T-cell (primary cell): ENCODE results near the gene FLVCR2. TPM values are rescaled to one million over a fixed set of nuclear protein-coding genes. Genes with fewer than 3 reads are reported as not detected.
"Not testable (repeated sequence)": the region's sequence is repeated elsewhere in the genome, so short reads cannot be mapped to it uniquely, and the experiment has no call there.

ENCODE experiments used
- ATAC-seq, 4 experiments: fragments of 200-7000 bp in 3 of 4; fragments of 150-1000 bp in 1 of 4; cut with Tn5 transposase; replicated peaks in 1 of 4; 1 replicate in 3 of 4; 2 replicates in 1 of 4; pipeline ENCODE4 v1.10.0; 2021; ENCODE audit warnings: moderate library complexity in 3 of 4, mild to moderate bottlenecking in 2 of 4, moderate number of reproducible peaks in 1 of 4
- CTCF ChIA-PET, 2 donors: fragments of 300-600 bp; sonication (Branson Sonifier 250); formaldehyde crosslinking; loops; one replicate each; lab custom pipeline; 2022; ENCODE audit warnings: antibody characterized with exemption in 2 of 2; lab: Charles Lee
- POLR2A ChIA-PET, 2 donors: fragments of 300-600 bp; sonication (Branson Sonifier 250); formaldehyde crosslinking; loops; one replicate each; lab custom pipeline; 2022; ENCODE audit warnings: antibody characterized with exemption in 2 of 2; lab: Charles Lee
- DNase-seq, 35 experiments: peaks; one replicate each; pipeline versions ENCODE4 v3.0.0 to v3.0.0-alpha.2; 2013 to 2023
- H3K27ac ChIP-seq: one replicate; pipeline ENCODE4 v1.5.1; 2013; ENCODE audit warnings: low read length
- H3K27me3 ChIP-seq, 2 experiments: replicated peaks in 1 of 2; 1 replicate in 1 of 2; 2 replicates in 1 of 2; pipeline versions ENCODE4 v1.6.1 to v1.7.0; 2013; ENCODE audit warnings: low read length in 1 of 2, mixed read lengths in 1 of 2; ENCODE audit not compliant: control insufficient read depth in 2 of 2, insufficient read depth in 2 of 2; ENCODE audit errors: extremely low read depth in 1 of 2
- H3K36me3 ChIP-seq, 2 donors: 1 replicate in 1 of 2; 2 replicates in 1 of 2; pipeline versions ENCODE4 v1.6.1 to v1.7.0; 2013; ENCODE audit warnings: low read length in 1 of 2; ENCODE audit not compliant: control insufficient read depth in 2 of 2, insufficient read depth in 1 of 2; ENCODE audit errors: extremely low read depth in 1 of 2
- H3K4me1 ChIP-seq, 2 experiments: 1 replicate in 1 of 2; 2 replicates in 1 of 2; pipeline versions ENCODE4 v1.6.1 to v1.7.0; 2013; ENCODE audit warnings: low read length in 2 of 2, mixed read lengths in 1 of 2; ENCODE audit not compliant: insufficient read depth in 2 of 2, control insufficient read depth in 1 of 2; ENCODE audit errors: extremely low read depth in 1 of 2
- H3K4me3 ChIP-seq, 2 donors: 1 replicate in 1 of 2; 2 replicates in 1 of 2; pipeline versions ENCODE4 v1.5.1 to v1.7.0; 2013; ENCODE audit warnings: mild to moderate bottlenecking in 2 of 2, low read length in 1 of 2, moderate library complexity in 1 of 2; ENCODE audit not compliant: control insufficient read depth in 1 of 2; ENCODE audit errors: extremely low read depth in 1 of 2
- H3K9me3 ChIP-seq: 2 replicates; pipeline ENCODE4 v1.7.0; 2013
- H3K27ac Mint-ChIP-seq, 2 donors: one replicate each; pipeline ENCODE4 v1.8.0; 2020 to 2021; ENCODE audit warnings: mild to moderate bottlenecking in 2 of 2, mixed read lengths in 2 of 2
- H3K27me3 Mint-ChIP-seq, 2 donors: one replicate each; pipeline ENCODE4 v1.8.0; 2021 to 2022; ENCODE audit warnings: mixed read lengths in 2 of 2
- H3K36me3 Mint-ChIP-seq: one replicate; pipeline ENCODE4 v1.8.0; 2021; ENCODE audit warnings: mixed read lengths
- H3K4me1 Mint-ChIP-seq, 3 donors: one replicate each; pipeline ENCODE4 v1.8.0; 2020 to 2022; ENCODE audit warnings: mixed read lengths in 3 of 3, mild to moderate bottlenecking in 1 of 3
- H3K4me3 Mint-ChIP-seq, 3 donors: one replicate each; pipeline ENCODE4 v1.8.0; 2020 to 2022; ENCODE audit warnings: mild to moderate bottlenecking in 3 of 3, mixed read lengths in 3 of 3, moderate library complexity in 3 of 3
- H3K9me3 Mint-ChIP-seq, 3 donors: one replicate each; pipeline ENCODE4 v1.8.0; 2020 to 2022; ENCODE audit warnings: mixed read lengths in 3 of 3
- WGBS: methylation state at CpG from one replicate; pipeline ENCODE4 v1.1.5; 2013; ENCODE audit warnings: missing lambda C conversion rate; ENCODE audit not compliant: insufficient coverage; 5-methylcytosine and 5-hydroxymethylcytosine counted together
- total RNA-seq, 35 experiments: library from RNA in 6 of 35; stranded (reverse) in 6 of 35; fragments of 120-200 nt in 1 of 35; gene quantifications; one replicate each; pipeline versions ENCODE4 v1.2.1 to v1.2.4 and lab custom pipeline; 2013 to 2026

The FLVCR2 gene
- total RNA-seq, 5 donors from 2014 or later (not counting 1 experiment from before 2014, with no cell fraction given), result 1.1 to 7.1 (median 3.1) TPM

GRCh38 chr14:75589931-75590330 lies 11.5 kb downstream of the FLVCR2 start:
- no peak overlapping the region for H3K4me3 ChIP-seq
- WGBS, result 93% methylated on average over 6 of the region's 6 CpGs
- H3K9me3 ChIP-seq, result no peaks in the 10 kb centered on the region
- no peaks in the 10 kb centered on the region for H3K9me3 Mint-ChIP-seq
- CTCF ChIA-PET, result interaction anchor here in 1 of 2 donors (1.3 kb wide), 1 partner anchor 12 kb away, joined by 4 read pairs; no protein-coding TSS in a partner anchor
- H3K27ac Mint-ChIP-seq, result no peak overlapping the region
- no peaks in the 10 kb centered on the region for H3K27me3 Mint-ChIP-seq
- POLR2A ChIA-PET, result interaction anchor here in 1 of 2 donors (0.6 kb wide), 1 partner anchor 22 kb away, joined by 3 read pairs; no protein-coding TSS in a partner anchor
- no peaks in the 10 kb centered on the region for H3K4me1 ChIP-seq
- ATAC-seq (no peak), DNase-seq (no peak)
- H3K36me3 Mint-ChIP-seq, result no peaks in the 10 kb centered on the region
- H3K4me3 Mint-ChIP-seq, result no peak overlapping the region
- H3K27me3 ChIP-seq, result peaks cover 0 to 2% of the 10 kb centered on the region in 2 experiments
- no peak overlapping the region for H3K27ac ChIP-seq
- no peaks in the 10 kb centered on the region for H3K36me3 ChIP-seq
- no peaks in the 10 kb centered on the region for H3K4me1 Mint-ChIP-seq

GRCh38 chr14:75591331-75591946 lies 13.0 kb downstream of the FLVCR2 start:
- H3K9me3 Mint-ChIP-seq, result no peaks in the 10 kb centered on the region
- no peaks in the 10 kb centered on the region for H3K4me1 ChIP-seq
- no peaks in the 10 kb centered on the region for H3K36me3 ChIP-seq
- no peaks in the 10 kb centered on the region for H3K36me3 Mint-ChIP-seq
- H3K9me3 ChIP-seq, result no peaks in the 10 kb centered on the region
- 100% methylated on average over 1 of the region's 1 CpG for WGBS
- no peak overlapping the region for H3K27ac Mint-ChIP-seq
- DNase-seq (no peak), ATAC-seq (no peak)
- CTCF ChIA-PET, result no interaction called here
- no peak overlapping the region for H3K4me3 Mint-ChIP-seq
- no peak overlapping the region for H3K27ac ChIP-seq
- H3K27me3 ChIP-seq, result peaks cover 0 to 2% of the 10 kb centered on the region in 2 experiments
- POLR2A ChIA-PET, result no interaction called here
- no peak overlapping the region for H3K4me3 ChIP-seq
- no peaks in the 10 kb centered on the region for H3K27me3 Mint-ChIP-seq
- no peaks in the 10 kb centered on the region for H3K4me1 Mint-ChIP-seq

DNA sequence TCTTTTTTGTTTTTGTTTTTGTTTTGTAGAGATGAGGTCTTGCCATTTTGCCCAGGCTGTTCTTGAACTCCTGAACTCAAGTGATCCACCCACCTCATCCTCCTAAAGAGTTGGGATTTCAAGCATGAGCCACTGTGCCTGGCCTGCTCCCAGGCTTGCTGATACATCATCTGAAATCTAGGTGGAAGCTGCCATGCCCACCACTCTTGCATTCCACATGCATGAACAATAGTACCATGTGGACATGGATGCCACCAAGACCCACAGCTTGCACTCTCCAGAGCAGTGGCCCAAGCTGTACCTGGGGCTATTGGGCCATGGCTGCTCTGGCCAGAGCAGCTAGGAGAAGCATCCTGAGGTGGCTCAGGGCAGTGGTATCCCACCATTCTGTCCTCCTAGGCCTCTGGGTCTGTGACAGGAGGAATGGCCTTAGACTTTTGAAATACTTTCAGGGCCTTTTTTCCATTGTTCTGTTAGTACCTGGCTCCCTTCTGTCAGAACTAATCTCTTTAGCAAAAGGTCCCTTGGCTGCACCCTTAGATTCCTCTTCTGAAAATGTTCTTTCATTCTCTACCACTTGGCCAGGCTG lies 13.7 kb downstream of the FLVCR2 start:
- H3K27ac ChIP-seq, result no peak overlapping the region
- H3K4me3 Mint-ChIP-seq, result no peak overlapping the region
- H3K27ac Mint-ChIP-seq, result no peak overlapping the region
- H3K4me1 Mint-ChIP-seq, result no peaks in the 10 kb centered on the region
- no peaks in the 10 kb centered on the region for H3K4me1 ChIP-seq
- CTCF ChIA-PET, result no interaction called here
- no peaks in the 10 kb centered on the region for H3K36me3 ChIP-seq
- no peaks in the 10 kb centered on the region for H3K9me3 Mint-ChIP-seq
- H3K36me3 Mint-ChIP-seq, result no peaks in the 10 kb centered on the region
- H3K27me3 Mint-ChIP-seq, result no peaks in the 10 kb centered on the region
- H3K27me3 ChIP-seq, result peaks cover 0 to 2% of the 10 kb centered on the region in 2 experiments
- no peak overlapping the region for H3K4me3 ChIP-seq
- POLR2A ChIA-PET, result no interaction called here
- DNase-seq (no peak), ATAC-seq (no peak)
- H3K9me3 ChIP-seq, result no peaks in the 10 kb centered on the region

DNA sequence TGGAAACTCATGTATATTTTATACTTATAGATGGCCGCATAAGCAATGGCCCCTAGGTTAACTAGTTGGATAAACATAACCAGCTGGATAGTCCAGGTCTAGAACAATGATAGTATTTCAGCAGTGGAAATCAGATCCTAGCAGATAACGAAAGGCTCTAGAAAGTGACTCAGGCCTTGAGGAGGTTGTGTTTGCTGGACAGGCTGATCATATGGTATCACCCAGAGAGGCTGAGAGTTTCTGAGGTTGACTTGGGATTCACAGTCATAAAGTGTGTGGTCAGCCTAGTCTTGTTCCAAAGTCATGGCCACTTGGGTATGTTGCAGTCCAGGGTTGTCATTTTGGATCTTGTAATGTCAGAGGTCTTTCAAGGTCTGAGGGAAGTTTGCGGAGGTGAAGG lies 16.8 kb downstream of the FLVCR2 start:
- Mint-ChIP-seq H3K9me3 (no peaks in the 10 kb centered on the region), H3K27me3 (no peaks in the 10 kb centered on the region), H3K27ac (no peak overlapping the region), H3K4me1 (no peaks in the 10 kb centered on the region), H3K4me3 (no peak overlapping the region), H3K36me3 (no peaks in the 10 kb centered on the region)
- H3K9me3 ChIP-seq, result no peaks in the 10 kb centered on the region
- ATAC-seq (no peak), DNase-seq (no peak)
- ChIA-PET CTCF (no interaction called here), POLR2A (no interaction called here)
- H3K27me3 ChIP-seq, result no peaks in the 10 kb centered on the region
- 83% methylated on average over 1 of the region's 3 CpGs for WGBS
- H3K4me3 ChIP-seq, result no peak overlapping the region
- no peak overlapping the region for H3K27ac ChIP-seq
- no peaks in the 10 kb centered on the region for H3K36me3 ChIP-seq
- no peaks in the 10 kb centered on the region for H3K4me1 ChIP-seq

GRCh38 chr14:75597149-75597548 lies 18.7 kb downstream of the FLVCR2 start:
- Histone ChIP-seq H3K27ac (no peak overlapping the region), H3K27me3 (no peaks in the 10 kb centered on the region), H3K9me3 (no peaks in the 10 kb centered on the region), H3K4me3 (no peak overlapping the region), H3K36me3 (no peaks in the 10 kb centered on the region), H3K4me1 (no peaks in the 10 kb centered on the region)
- no peak for ATAC-seq
- Mint-ChIP-seq H3K27me3 (no peaks in the 10 kb centered on the region), H3K36me3 (no peaks in the 10 kb centered on the region), H3K27ac (no peak overlapping the region), H3K9me3 (no peaks in the 10 kb centered on the region), H3K4me3 (no peak overlapping the region), H3K4me1 (no peaks in the 10 kb centered on the region)
- ChIA-PET POLR2A (interaction anchor here in 1 of 2 donors (0.6 kb wide), 1 partner anchor 64 kb away, joined by 5 read pairs; the partner anchor contains the start of gene TTLL5), CTCF (interaction anchor here in 1 of 2 donors (0.5 kb wide), 1 partner anchor 59 kb away, joined by 4 read pairs; no protein-coding TSS in a partner anchor)
- no peak for DNase-seq
- WGBS, result no CpG with 5 or more reads among the region's 3 CpGs

DNA sequence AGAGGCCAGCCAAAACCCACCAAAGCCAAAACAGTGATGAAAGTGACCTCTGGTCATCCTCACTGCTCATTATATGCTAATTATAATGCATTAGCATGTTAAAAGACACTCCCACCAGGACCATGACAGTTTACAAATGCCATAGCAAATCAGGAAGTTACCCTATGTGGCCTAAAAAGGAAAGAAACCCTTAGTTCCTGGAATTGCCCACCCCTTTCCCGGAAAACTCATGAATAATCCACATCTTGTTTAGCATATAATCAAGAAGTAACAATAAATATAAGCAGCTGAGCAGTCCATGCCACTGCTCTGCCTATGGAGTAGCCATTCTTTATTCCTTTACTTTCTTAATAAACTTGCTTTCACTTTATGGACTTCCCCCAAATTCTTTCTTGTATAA lies 21.7 kb downstream of the FLVCR2 start:
- H3K27me3 Mint-ChIP-seq, ATAC-seq, H3K27me3 ChIP-seq, H3K4me1 ChIP-seq, H3K4me3 ChIP-seq, H3K9me3 Mint-ChIP-seq, CTCF ChIA-PET, H3K4me3 Mint-ChIP-seq, H3K9me3 ChIP-seq, H3K27ac Mint-ChIP-seq, DNase-seq, H3K36me3 ChIP-seq, H3K36me3 Mint-ChIP-seq, H3K27ac ChIP-seq, H3K4me1 Mint-ChIP-seq: not testable (repeated sequence)
- POLR2A ChIA-PET, result interaction anchor here in 1 of 2 donors (0.6 kb wide), 1 partner anchor 474 kb away, joined by 3 read pairs; no protein-coding TSS in a partner anchor
- 100% methylated on average over 1 of the region's 1 CpG for WGBS
